Stimulated activated CD4-positive, alpha-beta T cell treated with anti-CD3 and anti-CD28 coated beads, TNF-alpha, amount 100 ng/mL, for 48 hours (primary cell): ENCODE measurements around the gene OR1J4.
"Not testable (repeated sequence)": the region's sequence is repeated elsewhere in the genome, so short reads cannot be mapped to it uniquely, and the experiment has no call there.

ENCODE experiments used
- DNase-seq, 3 donors: peaks; one replicate each; pipeline ENCODE4 v3.0.0-alpha.2; 2020; ENCODE audit warnings: low read depth in 3 of 3

The OR1J4 gene, protein sequence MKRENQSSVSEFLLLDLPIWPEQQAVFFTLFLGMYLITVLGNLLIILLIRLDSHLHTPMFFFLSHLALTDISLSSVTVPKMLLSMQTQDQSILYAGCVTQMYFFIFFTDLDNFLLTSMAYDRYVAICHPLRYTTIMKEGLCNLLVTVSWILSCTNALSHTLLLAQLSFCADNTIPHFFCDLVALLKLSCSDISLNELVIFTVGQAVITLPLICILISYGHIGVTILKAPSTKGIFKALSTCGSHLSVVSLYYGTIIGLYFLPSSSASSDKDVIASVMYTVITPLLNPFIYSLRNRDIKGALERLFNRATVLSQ

DNA sequence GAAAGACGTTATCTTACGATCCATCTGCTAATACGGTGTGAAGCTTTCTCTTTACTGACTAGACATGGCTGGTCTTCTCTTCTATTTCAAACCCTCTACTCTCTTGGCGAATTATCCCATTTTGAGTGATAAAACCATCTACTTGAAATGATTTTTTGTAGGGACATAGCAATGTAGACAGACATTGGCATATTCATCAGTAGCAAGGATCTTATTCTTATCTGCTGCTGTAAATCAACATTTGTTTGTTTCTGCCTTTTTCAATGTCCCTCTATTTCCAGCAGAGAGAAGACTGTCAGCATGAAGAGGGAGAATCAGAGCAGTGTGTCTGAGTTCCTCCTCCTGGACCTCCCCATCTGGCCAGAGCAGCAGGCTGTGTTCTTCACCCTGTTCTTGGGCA, at the start of gene OR1J4:
Gene OR1J4 (plus strand): TSS at position 301 of the 400 bp plus-strand sequence. CDS start 0 bp downstream, at position 301.
- no peak for DNase-seq

- no peak for DNase-seq
Observed at GRCh38 chr9:122474561-122474960, 44.4 kb upstream of the OR1J4 start.

GRCh38 chr9:122475717-122476116, 43.2 kb upstream of the OR1J4 start:
- no peak for DNase-seq

- no peak for DNase-seq
Observed at GRCh38 chr9:122477346-122477745, 41.6 kb upstream of the OR1J4 start.

- no peak for DNase-seq
Observed at GRCh38 chr9:122477826-122478225, 41.1 kb upstream of the OR1J4 start, which contains the start of gene OR1J1. OR1J1 (minus strand) TSS chr9:122477926; CDS start chr9:122477926, 0 bp downstream.

- no peak for DNase-seq
Observed at GRCh38 chr9:122479062-122479461, 39.9 kb upstream of the OR1J4 start.

- no peak for DNase-seq
Observed at GRCh38 chr9:122498883-122499288, 20.1 kb upstream of the OR1J4 start.

DNA sequence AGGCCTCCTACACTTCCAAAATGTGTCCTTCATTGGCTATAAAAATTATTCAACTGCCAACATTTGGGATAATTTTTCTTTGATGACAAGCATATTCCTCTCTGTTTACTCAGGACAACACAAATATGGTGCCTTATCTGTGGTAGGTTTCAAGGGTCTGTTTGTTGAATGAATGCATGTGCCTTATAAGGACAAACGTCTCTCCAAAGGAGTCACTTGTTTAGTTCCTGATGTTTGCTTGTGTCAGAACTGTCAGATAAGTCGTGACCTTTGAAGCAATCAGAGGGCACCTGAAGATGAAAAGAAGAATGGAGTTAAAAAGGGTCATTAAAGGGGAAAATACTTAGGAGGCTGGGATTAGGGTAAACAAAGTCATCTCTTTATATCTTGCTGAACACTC, 12.0 kb upstream of the OR1J4 start:
- DNase-seq: no peak

GRCh38 chr9:122510502-122510901, 8.4 kb upstream of the OR1J4 start, which contains the start of gene OR1J2:
OR1J2 (plus strand) TSS chr9:122510802; CDS start chr9:122510802, 0 bp downstream.
- no peak for DNase-seq

DNA sequence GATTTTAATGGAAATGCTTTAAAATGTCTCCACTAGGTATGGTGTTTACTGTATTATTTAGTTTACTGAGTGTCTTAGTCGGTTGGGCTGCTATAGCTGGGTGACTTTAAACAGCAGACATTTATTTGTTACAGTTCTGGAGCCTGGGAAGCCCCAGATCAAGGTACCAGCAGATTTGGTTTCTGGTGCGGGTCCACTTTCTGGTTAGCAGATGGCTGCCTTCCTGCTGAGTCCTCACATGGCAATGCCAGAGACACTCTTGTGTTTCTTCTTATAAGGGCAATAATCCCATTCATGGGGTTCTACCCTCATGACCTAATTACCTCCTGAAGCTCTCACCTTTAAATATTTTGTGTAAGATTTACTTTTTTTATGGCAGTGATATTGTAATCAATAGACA, 715 bp upstream of the OR1J4 start:
- no peak for DNase-seq

GRCh38 chr9:122519376-122519775, 435 bp downstream of the OR1J4 start:
- DNase-seq: no peak

GRCh38 chr9:122526602-122527001, 7.7 kb downstream of the OR1J4 start:
- DNase-seq: peak in 2 of 3 donors; percentile 6 to 17

DNA sequence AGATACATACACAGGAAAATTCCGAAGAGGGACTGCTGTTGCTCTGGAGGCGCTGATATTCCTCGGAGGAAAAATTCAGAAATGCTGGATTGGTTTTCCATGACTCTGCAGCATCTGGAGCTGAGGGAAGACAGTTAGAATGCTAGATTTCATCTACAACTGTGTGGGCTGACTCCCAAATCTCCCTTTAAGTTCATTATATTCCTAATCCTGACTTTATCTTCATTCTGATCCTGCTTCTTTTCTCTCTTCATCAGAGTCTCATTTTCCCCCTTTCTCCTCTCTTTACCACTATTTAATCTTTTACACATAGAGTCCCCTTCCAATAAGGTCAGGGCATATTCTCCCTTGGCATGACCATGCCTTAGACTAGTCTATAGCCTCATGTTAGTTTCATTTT, 8.3 kb downstream of the OR1J4 start, which contains the start of gene OR1N1:
Gene OR1N1 (minus strand): TSS at position 101 of the 400 bp plus-strand sequence. CDS start 0 bp downstream, at position 101.
- no peak for DNase-seq

- DNase-seq: not testable (repeated sequence)
Observed at GRCh38 chr9:122531157-122531556, 12.2 kb downstream of the OR1J4 start.

DNA sequence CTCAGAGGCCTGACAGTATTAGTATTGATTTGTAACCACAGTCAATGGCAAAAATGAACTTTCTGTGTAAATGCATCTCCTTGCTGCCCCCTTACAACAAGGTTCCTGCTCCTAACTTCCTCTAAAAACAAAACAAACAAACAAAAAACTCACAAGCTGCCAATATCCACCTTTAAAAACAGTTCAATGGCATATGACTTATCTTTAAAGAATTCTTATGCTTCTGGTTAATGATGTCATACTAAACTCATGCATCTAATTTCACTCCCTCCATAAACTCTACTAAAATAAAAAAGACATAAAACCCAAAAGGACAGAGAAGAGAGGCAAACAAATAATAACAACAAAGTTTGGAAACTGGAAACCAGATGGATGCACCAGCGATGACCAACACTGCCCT, 17.2 kb downstream of the OR1J4 start:
- DNase-seq: no peak

DNA sequence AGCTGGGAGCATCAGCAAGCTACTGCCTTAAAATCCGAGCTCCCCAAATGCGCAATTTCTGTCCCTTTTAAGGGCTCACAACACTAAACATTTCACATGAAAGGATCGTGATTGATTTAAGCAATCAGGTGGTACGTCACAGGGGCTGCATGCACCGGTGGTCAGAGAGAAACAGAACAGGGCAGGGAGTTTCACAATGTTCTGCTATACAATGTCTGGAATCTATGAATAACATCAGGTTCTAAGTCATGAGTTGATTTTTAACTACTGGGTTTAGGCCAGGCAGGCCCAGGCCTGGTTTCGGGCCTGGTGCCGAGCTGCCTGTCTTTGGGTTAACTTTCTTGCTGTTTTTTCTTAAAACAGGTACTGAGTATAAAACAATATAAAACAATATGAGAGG, 18.1 kb downstream of the OR1J4 start:
- not testable (repeated sequence) for DNase-seq

DNA sequence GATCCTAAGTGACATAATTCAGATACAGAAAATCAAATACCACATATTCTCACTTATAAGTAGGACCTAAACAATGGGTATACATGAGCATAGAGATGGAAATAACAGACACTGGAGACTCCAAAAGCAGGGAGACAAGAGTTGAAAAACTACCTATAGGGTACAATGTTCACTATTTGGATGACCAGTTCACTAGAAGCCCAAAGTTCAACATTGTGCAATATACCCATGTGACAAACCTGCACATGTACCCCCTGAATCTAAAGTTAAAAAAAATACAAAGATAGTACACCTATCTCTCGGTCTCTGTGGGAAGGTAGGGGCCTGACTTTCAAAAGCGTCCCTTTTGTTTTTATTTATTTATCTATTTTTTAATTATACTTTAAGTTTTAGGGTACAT, 19.8 kb downstream of the OR1J4 start:
- no peak for DNase-seq

DNA sequence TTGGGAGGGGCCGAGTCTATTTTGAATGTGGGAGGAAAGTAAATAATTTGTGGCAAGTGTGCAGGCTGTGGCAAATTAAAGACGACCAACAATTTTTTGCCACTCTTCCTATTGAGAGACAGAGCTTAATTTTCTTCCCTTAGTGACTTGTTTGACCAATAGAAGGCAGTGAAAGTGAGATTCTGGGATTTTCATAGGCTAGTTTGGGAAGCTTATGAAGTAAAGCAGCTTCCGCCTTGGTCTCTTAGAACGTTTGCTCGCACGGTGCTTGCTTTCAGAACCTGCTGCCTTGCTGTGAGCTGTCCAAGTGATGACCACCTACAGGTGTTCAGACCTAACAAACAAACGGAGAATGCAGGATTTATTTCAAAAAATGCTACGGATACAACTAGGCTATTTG, 27.3 kb downstream of the OR1J4 start:
- no peak for DNase-seq

DNA sequence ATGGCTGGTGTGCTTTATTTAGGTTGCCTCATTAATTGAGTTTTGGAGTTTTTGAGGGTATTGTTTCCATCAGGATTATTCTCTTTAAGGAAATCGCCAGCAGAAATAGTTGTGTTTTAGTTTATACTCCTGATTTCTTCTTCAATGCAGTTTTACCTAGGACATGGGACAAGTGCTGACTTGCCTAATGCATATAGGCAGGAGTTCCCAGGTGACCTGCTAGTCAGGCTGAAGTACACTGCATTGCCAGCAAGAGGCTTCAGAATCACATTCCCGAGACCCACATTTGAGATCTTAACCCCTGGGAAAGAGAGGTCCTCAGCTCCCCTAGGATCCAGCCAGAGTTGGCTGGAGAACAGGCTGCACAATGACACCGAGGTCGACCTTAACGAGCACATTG, 32.4 kb downstream of the OR1J4 start:
- no peak for DNase-seq

- DNase-seq: no peak
Observed at GRCh38 chr9:122552812-122553211, 33.9 kb downstream of the OR1J4 start, which contains the start of gene OR1N2. OR1N2 (plus strand) TSS chr9:122553112; CDS start chr9:122553212, 100 bp downstream.

DNA sequence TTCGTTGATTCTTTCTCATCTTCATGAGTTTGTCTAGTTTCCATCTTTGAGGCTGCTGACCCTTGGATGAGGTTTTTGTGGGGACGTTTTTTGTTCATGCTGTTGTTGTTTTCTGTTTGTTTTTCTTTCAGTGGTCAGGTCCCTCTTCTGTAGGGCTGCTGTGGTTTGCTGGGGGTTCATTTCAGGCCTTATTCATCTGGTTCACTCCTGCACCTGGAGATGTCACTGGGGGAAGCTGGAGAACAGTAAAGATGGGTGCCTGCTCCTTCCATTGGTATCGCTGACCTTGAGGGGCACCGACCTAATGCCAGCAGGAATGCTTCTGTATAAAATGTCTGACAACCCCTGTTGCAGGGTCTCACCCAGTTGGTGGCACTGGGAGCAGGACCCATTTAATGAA, 42.5 kb downstream of the OR1J4 start:
- DNase-seq: no peak

- DNase-seq: no peak
Observed at GRCh38 chr9:122562134-122562760, 43.3 kb downstream of the OR1J4 start.

DNA sequence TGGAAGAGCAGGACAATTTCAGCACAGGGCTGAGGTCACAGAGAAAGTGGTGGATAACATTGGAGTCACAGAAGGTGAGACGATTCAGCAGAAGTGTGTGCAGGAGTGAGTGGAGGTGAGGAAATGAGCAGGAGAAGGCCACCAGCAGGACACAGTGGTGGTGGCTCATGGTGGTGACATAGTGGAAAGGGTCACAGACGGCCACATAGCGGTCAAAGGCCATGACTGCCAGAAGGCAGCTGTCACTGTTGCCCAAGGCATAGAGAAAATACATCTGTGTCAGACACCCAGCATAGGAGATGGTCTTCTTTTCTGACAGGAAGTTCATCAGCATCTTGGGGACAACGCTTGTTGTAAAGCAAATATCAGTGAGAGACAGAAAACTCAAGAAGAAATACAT, 49.0 kb downstream of the OR1J4 start:
- no peak for DNase-seq
